Measurements from ENCODE around the gene CHN1. TPM values are rescaled to one million over a fixed set of nuclear protein-coding genes. Genes with fewer than 3 reads are reported as not detected.

Gene CHN1
- total RNA-seq, 1 donor from 2014 or later, result 14.2 TPM

- intact Hi-C loops (cut with micrococcal nuclease), result no loop called here
- no peak overlapping the region for H3K4me3 ChIP-seq
- H3K36me3 ChIP-seq, result no peaks in the 10 kb centered on the region
- no peaks in the 10 kb centered on the region for H3K9me3 ChIP-seq (replicated peaks)
- H3K27ac ChIP-seq (replicated peaks), result no peak overlapping the region
- H3K27me3 ChIP-seq (ENCODE audit: low read depth), result no peaks in the 10 kb centered on the region
- TF ChIP-seq CTCF (IDR thresholded peaks at IDR 0.05; ENCODE audit: borderline replicate concordance), result peak; percentile 51
- no peak for DNase-seq
- H3K4me1 ChIP-seq, result no peaks in the 10 kb centered on the region
Observed at GRCh38 chr2:175030380-175031271, 25.4 kb upstream of the CHN1 start.

GRCh38 chr2:175027755-175028154 is 22.6 kb upstream of the CHN1 start:
- no peak overlapping the region for H3K4me3 ChIP-seq
- peak overlapping the region; percentile 49 for H3K27ac ChIP-seq (replicated peaks)
- intact Hi-C loops (cut with micrococcal nuclease), result no loop called here
- H3K4me1 ChIP-seq, result no peaks in the 10 kb centered on the region
- TF ChIP-seq CTCF (IDR thresholded peaks at IDR 0.05; ENCODE audit: borderline replicate concordance), result no peak
- DNase-seq, result no peak
- H3K27me3 ChIP-seq (ENCODE audit: low read depth), result no peaks in the 10 kb centered on the region
- H3K36me3 ChIP-seq, result no peaks in the 10 kb centered on the region
- H3K9me3 ChIP-seq (replicated peaks), result no peaks in the 10 kb centered on the region

DNA sequence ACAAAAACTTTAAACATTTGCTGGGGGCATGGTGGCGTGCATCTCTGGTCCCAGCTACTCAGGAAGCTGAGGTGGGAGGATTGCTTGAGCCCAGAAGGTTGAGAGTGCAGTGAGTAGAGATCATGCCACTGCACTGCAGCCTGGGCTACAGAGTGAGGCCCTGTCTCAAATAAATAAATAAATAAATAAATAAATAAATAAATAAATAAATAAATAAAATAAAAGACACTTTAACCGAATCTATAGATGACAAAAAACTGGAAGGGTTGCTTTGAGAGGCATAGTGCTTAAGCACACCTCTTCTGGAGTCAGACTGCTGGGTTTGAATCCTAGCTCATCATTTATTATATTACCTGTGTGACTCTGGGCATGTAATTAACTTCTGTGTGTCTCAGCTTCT is 21.2 kb upstream of the CHN1 start:
- Histone ChIP-seq H3K4me1 (no peaks in the 10 kb centered on the region), H3K4me3 (no peak overlapping the region), H3K36me3 (no peaks in the 10 kb centered on the region), H3K9me3 (replicated peaks) (no peaks in the 10 kb centered on the region), H3K27ac (replicated peaks) (no peak overlapping the region), H3K27me3 (ENCODE audit: low read depth) (no peaks in the 10 kb centered on the region)
- intact Hi-C loops (cut with micrococcal nuclease), result no loop called here
- DNase-seq, result no peak
- TF ChIP-seq CTCF (IDR thresholded peaks at IDR 0.05; ENCODE audit: borderline replicate concordance), result no peak

- intact Hi-C loops (cut with micrococcal nuclease), result no loop called here
- H3K9me3 ChIP-seq (replicated peaks), result no peaks in the 10 kb centered on the region
- no peak overlapping the region for H3K27ac ChIP-seq (replicated peaks)
- no peak overlapping the region for H3K4me3 ChIP-seq
- TF ChIP-seq CTCF (IDR thresholded peaks at IDR 0.05; ENCODE audit: borderline replicate concordance), result no peak
- H3K27me3 ChIP-seq (ENCODE audit: low read depth), result no peaks in the 10 kb centered on the region
- H3K4me1 ChIP-seq, result no peaks in the 10 kb centered on the region
- no peaks in the 10 kb centered on the region for H3K36me3 ChIP-seq
- DNase-seq, result no peak
Observed at GRCh38 chr2:175025946-175026345, 20.8 kb upstream of the CHN1 start.

- intact Hi-C loops (cut with micrococcal nuclease), result no loop called here
- DNase-seq, result no peak
- H3K4me1 ChIP-seq, result no peaks in the 10 kb centered on the region
- H3K27me3 ChIP-seq (ENCODE audit: low read depth), result no peaks in the 10 kb centered on the region
- H3K27ac ChIP-seq (replicated peaks), result no peak overlapping the region
- no peaks in the 10 kb centered on the region for H3K36me3 ChIP-seq
- no peak overlapping the region for H3K4me3 ChIP-seq
- TF ChIP-seq CTCF (IDR thresholded peaks at IDR 0.05; ENCODE audit: borderline replicate concordance), result no peak
- no peaks in the 10 kb centered on the region for H3K9me3 ChIP-seq (replicated peaks)
Observed at GRCh38 chr2:175025233-175025632, 20.1 kb upstream of the CHN1 start.

Data from left ventricle myocardium inferior (tissue), 1 donor.